ENCODE data around the gene MEPE.

The MEPE gene, protein sequence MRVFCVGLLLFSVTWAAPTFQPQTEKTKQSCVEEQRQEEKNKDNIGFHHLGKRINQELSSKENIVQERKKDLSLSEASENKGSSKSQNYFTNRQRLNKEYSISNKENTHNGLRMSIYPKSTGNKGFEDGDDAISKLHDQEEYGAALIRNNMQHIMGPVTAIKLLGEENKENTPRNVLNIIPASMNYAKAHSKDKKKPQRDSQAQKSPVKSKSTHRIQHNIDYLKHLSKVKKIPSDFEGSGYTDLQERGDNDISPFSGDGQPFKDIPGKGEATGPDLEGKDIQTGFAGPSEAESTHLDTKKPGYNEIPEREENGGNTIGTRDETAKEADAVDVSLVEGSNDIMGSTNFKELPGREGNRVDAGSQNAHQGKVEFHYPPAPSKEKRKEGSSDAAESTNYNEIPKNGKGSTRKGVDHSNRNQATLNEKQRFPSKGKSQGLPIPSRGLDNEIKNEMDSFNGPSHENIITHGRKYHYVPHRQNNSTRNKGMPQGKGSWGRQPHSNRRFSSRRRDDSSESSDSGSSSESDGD

DNA sequence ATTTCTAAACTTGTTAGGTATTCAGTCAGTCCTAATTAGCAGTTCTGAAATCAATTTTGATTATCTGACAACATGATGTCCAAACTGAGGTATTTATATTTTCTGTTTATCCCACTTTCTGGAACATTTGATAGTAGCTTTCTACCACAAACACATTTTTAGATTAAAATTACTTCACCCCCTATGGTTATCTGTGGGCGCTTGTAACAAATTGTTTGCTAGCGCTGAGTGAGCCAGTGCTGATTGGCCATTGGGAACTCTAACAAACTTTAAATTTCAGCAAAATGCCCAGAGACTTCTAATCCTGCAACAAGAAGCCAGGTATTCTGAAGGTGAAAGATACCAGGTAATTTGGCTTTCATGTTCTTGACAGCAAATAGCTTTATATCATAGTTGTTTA lies at the start of gene MEPE:
TSS of gene MEPE (plus strand) at position 301 of the 400 bp plus-strand sequence. CDS start 1,746 bp downstream, outside the sequence.
- DNase-seq (ENCODE audit: low read depth in 2 of 2): no peak

DNA sequence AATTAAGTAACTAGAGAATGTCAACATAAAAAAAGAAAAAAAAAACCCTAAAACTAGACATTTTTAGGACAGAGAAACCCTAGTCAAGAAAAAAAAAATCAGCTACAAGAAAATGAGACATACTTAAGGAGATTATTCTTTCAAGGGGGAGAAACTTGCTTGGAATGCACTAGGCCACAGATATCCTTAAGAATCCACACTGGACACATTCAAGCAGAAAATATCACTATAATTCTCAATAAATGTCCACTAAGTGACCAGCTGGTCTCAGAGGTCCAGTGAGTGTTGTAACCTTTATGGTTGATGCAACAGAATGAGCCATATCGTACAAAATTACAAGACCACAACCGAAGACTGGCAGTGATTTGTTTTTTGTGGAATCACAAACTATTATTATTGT lies 49.0 kb upstream of the MEPE start:
- no peak for DNase-seq (ENCODE audit: low read depth in 2 of 2)

DNA sequence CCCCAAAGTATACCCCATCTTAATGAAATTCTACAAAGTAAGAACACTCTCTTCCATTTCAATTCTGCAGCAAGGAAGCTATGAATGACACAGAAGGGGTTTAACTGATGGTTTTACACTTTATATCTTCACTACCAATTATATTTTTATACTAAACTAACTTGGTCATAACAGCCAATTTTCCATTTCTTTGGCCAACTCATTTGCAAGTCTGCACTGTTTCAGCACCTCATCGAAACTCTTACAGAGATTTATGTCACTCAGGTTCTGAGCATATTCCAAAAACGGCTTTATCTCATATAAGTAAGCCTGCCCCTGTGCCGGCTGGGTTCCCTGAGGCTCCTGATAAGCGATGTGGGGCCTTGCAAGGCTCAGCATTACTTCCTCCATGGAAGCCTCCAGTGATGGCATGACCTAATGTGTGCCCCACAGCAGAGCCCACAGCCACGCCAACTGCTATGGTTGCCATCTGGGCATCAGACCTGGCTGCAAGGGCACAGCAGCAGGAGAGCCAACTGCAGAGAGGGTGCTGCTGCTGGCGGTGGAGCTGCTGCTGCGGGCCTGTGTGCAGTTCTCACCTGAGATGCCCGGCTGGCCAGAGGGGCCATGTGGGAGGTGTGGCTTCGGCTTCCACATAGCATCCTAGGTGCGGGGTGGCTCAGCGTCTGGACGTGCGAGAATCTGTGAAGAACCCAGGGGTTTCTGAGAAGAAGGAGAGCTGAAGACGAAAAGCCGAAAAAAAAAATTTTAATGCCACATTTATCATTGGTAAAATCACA lies 46.8 kb upstream of the MEPE start:
- DNase-seq (ENCODE audit: low read depth in 2 of 2): no peak

DNA sequence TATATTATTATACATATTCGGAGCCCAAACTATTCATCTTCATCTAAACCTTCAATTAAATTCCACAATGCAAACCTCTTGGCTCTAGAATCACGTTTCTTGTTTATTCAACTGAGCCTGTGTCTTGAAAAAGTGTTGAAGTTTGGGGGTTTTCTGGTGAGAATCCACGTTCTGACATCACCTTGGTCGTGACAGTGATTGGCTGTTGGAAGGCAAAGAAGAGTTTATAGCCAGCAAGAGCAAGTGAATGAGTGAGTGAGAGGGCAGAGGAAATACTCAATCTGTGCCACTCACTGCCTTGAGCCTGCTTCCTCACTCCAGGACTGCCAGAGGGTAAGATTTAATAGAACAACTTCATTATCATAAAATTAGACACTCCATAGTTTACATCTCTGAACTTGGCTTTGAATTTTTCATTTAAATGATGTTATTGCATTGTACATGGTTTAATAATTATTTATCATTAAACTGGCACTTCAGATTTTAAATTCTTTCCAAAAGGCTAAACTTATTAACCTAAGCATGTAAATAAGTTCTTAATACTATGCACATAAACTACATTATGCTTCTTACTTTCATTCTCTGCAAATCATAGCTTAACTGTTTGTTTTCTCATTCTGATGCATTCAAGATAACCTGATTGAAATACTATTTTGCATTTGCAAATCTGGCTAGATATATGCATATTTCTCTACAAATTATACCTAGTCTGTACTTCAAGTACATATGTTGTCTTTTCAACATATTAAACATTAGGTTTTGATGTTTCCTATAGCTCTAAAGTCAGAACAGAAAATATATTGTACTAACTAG lies 33.3 kb upstream of the MEPE start, which contains the start of gene IBSP:
TSS of gene IBSP (plus strand) at position 254 of the 813 bp plus-strand sequence. CDS start 2,808 bp downstream, outside the sequence.
- DNase-seq (ENCODE audit: low read depth in 2 of 2): no peak

DNA sequence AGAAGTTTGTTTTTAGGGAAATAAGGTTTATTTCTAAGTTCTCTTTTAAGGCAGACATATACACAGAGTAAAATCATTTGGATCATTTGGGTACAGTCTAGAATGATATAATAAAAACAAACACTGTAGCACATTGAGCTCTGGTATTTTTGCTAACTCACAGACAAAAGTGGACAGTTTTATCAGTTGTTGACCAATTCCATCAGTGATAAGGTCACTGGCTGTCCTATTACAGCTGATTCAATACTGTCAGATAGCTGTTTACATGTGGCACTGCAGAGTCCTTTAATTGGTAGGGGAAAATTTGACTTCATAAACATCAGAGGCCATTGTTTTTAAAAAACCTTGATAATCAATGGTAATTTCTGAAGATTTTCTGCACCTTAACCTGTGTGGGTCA lies 29.9 kb upstream of the MEPE start:
- DNase-seq (ENCODE audit: low read depth in 2 of 2): no peak

DNA sequence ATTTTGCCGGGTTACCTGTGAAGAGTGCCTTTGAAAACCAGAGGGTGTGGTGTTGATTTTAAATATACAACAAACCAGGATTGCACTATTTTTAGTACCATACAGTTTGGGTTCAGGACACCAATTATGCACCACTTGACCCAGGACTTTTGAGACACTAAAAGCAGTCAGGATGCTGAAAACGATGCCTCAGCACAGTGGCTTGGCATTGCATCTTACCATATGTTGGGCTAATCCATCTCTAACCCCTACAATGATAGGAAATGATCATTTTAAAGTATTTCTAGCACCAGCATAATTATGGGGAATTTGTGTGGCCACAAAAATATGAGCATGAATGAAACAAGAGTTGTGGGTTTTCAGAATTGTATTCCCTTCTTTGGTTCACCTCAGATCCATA lies 29.3 kb upstream of the MEPE start:
- DNase-seq (ENCODE audit: low read depth in 2 of 2): no peak

DNA sequence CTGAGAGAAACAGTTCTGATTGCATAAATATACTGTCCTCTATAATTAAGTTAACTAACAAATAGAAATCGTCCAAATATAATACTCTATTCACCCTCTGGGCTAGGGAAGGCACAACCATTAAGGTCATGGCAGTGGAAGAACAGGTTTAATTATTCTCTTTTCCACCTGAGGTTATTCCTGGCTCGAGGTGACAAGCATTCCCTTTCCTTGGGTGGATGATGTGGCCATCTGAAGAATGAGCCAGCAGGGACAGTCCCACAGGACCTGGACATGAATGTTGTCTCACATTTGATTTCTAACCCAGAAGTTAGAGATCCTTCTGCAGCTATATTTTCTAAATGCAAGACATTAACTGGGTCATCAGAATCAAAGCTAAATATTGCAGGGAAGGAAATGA lies 27.9 kb upstream of the MEPE start:
- DNase-seq (ENCODE audit: low read depth in 2 of 2): no peak

DNA sequence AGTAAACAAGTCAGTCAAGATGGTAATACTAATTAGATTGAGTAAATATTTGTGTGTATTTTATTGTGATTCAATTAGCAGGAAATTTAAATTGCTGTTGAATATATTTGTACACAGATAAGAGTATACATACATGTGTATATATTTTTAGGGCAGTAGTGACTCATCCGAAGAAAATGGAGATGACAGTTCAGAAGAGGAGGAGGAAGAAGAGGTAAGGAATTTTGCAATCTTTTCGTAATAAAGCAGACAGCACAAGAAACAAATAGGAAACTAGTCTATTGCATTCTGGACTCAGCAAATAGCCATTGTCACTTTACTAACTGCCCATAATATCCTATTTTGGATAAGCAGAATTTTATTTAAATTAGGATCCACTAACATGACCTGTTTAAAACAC lies 26.8 kb upstream of the MEPE start:
- no peak for DNase-seq (ENCODE audit: low read depth in 2 of 2)

DNA sequence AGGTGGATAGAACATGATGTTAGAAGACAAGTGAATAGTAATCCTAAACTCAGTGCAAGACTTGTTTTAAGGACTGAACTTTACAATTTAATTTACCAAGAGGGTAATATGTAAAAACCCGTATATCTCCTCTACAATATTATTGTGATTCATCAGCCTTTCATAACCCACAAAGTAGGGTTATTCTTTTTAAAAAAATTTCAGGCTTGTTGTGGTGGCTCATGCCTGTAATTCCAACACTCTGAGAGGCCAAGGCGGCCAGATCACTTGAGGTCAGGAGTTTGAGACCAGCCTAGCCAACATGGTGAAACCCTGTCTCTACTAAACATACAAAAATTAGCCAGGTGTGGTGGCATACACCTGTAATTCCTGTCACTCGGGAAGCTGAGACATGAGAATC lies 26.2 kb upstream of the MEPE start:
- DNase-seq (ENCODE audit: low read depth in 2 of 2): no peak

DNA sequence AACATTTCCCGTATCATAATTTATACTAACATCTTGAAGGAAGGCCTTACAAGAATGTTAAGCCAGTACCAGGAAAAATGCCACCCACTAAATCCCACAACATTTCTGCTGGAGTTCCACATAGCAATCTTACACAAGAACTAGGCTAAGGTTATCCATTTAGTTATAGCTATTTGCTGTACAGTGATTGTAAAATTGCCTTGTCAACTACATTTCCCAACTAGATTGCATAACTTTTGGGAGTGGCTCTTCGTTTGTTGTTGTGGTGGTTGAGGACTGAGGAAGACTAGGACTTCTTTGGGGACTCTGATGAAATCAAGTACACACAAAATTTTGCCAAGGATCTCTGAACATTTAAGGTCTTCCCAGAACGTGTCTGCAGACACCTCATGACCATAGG lies 25.4 kb upstream of the MEPE start:
- DNase-seq (ENCODE audit: low read depth in 2 of 2): no peak

DNA sequence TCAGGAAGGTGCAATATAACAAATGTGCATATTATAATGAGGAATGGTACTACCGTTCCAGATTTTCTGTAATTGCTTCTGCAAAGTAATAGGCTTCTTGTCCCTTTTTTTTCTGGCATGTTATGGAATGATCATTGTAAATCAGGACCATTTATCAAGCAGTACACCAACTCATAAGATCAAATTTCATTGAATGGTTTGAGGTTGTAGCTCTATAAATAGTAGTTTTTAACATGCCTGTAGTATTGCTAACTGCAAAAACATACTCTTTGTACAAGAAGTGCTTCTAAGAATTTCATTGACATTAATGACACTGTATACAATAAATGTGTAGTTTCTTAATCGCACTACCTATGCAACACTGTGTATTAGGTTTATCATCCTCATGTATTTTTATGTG lies 20.8 kb upstream of the MEPE start:
- DNase-seq (ENCODE audit: low read depth in 2 of 2): no peak

DNA sequence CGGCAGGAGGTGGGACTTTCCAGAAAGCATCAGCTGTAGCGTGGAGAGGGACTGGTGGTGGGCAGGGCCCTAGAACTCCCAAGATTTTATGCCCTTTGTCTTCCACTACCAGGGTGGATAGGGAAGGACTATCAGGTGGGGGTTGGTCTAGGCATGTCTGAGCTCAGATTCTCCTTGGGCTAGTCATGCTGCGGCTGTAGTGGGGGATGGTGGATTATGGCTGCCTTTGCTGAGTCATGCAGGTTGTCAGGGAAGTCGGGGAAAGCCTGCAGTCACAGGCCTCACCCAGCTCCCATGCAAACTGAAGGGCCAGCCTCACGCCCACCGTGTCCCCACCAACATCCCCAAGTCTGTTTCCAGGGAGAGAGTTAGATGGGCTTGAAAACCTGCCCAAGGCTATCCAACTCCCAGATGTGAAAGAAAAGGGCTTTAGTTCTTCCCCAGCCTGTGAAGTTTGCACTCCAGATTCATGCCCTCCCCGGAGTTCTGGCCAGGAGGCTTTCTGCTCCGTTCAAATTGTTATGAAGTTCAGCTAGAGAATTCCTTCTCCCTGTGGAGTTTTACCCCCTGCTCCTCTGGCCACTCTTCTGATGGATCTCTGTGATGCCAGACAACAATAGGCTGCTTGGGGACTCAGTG lies 13.4 kb upstream of the MEPE start:
- no peak for DNase-seq (ENCODE audit: low read depth in 2 of 2)

DNA sequence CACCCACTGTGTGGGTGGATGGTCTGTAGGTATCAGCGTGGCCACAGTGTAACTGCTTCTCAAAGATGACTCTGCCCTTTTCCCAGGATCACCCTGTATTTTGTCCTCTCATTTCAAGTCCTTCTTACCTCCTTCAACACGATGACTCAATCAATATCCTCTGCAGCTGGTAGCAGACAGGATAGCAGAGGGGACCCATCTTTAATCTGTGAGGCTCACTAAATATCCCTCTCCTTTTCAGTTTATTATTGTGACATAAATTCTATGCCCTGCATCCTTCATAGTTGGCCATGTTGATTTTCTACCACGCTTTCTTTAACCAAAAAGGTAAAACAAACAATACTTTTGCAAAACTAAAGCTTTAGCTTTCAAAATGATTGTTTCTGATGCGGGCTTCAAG lies 9.6 kb upstream of the MEPE start:
- DNase-seq (ENCODE audit: low read depth in 2 of 2): no peak

DNA sequence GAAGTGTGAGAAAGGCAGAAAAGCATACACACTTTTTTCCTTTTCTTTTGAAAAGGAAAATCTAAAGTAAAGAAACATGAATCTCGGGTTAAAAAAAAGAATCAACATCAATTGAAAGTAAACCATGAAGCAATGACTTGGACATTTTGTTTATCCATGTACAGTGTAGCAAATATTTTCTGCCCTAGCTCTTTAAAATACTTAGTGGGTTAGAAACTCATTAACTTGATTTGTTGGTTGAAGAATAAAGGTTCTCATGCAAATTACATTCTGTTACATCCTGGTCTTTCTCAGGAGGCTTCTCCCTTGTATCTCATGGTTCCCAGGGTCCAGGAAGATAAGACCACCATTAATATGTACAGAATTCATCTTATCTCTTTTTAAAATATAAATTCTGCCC lies 9.0 kb upstream of the MEPE start:
- no peak for DNase-seq (ENCODE audit: low read depth in 2 of 2)

DNA sequence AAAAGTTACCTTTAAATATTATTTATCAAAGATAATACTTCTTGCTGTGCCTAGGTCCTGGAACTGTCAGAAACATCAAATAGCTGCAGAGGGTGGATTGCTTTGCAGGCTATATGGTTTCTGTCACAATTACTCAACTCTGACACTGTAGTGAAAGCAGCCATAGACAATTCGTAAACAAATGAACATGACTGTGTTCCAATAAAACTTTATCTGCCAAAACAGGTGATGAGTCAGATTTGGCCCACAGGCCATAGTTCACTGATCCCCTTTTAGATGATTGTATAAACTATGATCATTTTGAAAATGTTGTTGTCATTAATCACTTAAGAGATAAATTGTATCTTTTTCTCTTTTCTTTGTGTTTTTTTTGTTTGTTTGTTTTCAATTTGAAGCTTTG lies 8.4 kb upstream of the MEPE start:
- DNase-seq (ENCODE audit: low read depth in 2 of 2): no peak

DNA sequence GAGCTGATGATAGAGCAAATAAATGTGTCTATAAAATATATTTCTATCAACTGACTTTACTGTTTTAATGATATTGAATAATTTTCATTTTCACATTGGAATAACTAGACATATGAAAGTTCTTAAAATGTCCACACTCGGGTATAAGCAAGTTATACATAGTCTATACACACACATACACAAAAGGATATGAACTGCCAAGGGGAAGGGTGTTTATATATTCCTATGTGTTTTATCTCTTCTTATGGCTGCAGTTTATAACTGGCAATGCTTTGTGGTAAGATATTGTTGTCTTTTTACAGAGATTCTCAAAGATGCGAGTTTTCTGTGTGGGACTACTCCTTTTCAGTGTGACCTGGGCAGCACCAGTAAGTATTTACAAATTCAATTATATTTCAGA lies 1.6 kb downstream of the MEPE start:
- DNase-seq (ENCODE audit: low read depth in 2 of 2): no peak

DNA sequence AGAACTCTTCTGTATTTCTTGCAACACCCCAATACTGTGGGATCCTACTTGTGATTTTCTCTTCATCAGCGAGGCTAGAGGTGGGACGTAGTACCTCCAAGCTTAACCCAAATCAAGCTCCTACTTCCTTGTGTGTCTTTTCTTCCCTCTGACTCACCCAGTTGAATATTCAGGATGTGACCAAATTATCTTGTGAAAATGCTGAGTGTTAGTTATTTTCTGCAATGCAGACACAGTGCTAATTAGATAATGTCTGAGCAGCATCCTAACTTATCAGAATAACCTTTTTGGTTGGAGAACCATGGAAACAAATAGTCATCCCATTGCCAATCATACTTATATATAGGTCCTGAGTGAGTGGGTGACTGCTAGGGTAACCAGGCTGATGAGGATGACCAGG lies 2.4 kb downstream of the MEPE start:
- no peak for DNase-seq (ENCODE audit: low read depth in 2 of 2)

DNA sequence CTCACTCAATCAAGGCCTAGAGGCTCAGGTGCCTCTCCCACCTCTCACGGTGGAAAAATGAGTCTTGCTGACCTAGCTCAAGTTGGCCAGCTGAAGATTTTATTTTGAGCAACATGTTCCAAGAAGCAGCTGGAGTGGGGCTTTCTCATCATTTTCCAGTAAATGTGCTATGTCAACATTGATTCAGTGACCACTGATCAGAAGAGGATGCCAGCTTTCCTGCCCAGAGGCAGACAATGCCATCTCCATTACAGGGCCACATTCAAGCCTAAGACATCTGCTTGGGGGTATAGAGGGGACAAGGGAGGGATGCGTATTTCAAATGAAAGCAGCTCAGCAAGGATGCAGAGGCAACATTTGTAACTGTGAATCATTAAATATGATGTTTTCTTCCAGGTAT lies 3.0 kb downstream of the MEPE start:
- DNase-seq (ENCODE audit: low read depth in 2 of 2): no peak

DNA sequence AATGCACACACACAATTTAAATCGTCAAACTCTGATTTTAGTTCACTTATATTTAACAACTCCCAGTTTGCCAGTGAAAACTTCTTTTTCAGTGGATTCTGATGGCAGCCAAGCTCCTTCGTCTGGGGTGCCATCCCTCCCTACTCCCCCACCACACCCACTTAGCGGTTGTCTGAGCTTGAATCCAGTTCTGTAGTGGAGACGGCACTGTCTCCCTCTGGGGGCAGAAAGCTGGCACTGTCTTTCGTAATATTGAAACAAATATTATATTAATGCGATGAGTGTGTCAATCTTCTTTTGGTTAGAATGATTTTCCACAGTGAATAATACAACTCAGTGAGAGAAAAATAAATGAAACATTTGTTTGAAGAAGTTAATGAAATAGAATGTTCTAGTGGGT lies 5.4 kb downstream of the MEPE start:
- DNase-seq (ENCODE audit: low read depth in 2 of 2): no peak

DNA sequence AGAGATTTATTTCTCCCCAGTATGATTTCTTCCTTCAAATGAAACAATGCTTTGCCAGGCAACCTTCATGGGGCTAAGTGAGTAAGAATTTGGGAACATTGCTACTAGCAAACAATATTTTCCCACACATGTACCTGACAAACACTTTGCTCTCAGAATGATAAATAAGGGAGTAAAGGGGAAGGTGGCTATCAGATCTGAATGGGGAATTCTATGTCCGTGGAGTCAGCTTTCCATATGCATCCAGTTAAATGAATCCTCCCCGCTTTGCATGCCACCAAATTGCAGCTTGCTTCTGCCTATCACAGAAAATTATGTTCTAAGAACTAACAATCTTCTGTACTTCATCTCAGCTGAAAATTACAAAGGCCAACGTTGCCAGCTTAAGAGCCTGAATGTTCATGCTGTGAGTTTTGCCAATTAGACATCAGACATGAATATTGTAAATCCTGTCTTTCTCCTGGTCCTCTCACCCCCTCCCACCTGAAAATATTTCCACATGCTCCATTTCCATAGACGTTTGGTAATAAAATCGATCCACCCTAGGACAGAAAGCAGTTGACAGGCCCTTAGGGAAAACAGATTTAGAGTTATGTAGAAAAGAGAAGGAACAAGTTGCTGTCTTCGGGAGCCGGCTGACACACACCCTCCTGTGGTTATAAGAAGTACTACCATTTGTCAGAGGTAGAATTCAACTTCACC lies 6.3 kb downstream of the MEPE start:
- no peak for DNase-seq (ENCODE audit: low read depth in 2 of 2)

DNA sequence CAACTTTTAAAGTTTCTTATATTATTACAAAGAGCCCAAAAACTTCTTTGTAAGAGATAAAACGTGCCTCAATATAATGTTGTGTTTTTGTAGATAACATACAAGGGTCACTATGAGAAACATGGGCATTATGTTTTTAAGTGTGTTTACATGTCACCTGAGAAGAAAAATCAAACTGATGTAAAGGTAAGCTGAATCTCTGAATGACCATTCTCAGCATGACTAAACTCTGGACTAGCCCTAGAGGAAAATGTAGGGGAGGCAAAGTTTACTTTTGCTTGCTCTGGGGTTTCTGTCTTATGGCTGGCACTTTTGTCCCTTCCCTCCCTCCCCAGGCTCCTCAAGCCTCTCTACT lies 6.8 kb downstream of the MEPE start:
- no peak for DNase-seq (ENCODE audit: low read depth in 2 of 2)
